DMS79 (cell line): Measurements from ENCODE around the gene IQSEC3.
"Not testable (repeated sequence)": the region's sequence is repeated elsewhere in the genome, so short reads cannot be mapped to it uniquely, and the experiment has no call there.

ENCODE experiments used
- DNase-seq: peaks from one replicate; lab custom pipeline; 2025; lab: John Stamatoyannopoulos, UW

The IQSEC3 gene

GRCh38 chr12:111699-112493, 45.3 kb downstream of the IQSEC3 start:
- DNase-seq, result no peak

GRCh38 chr12:113347-113746, 46.8 kb downstream of the IQSEC3 start:
- no peak for DNase-seq

- no peak for DNase-seq
These were observed 48.2 kb downstream of the IQSEC3 start for GRCh38 chr12:114626-115211.

- DNase-seq, result no peak
These were observed 49.0 kb downstream of the IQSEC3 start for GRCh38 chr12:115518-115917.

- DNase-seq, result no peak
These were observed 49.7 kb downstream of the IQSEC3 start for GRCh38 chr12:115960-116915.

GRCh38 chr12:117311-117710, 50.7 kb downstream of the IQSEC3 start:
- no peak for DNase-seq

- DNase-seq, result no peak
These were observed 51.3 kb downstream of the IQSEC3 start for GRCh38 chr12:117816-118345.

GRCh38 chr12:118591-118990, 52.0 kb downstream of the IQSEC3 start:
- DNase-seq, result no peak

GRCh38 chr12:120951-121350, 54.4 kb downstream of the IQSEC3 start:
- no peak for DNase-seq

- no peak for DNase-seq
These were observed 55.1 kb downstream of the IQSEC3 start for GRCh38 chr12:121647-122046.

GRCh38 chr12:125075-125474, 58.5 kb downstream of the IQSEC3 start:
- no peak for DNase-seq

GRCh38 chr12:125566-125965, 59.0 kb downstream of the IQSEC3 start:
- DNase-seq, result no peak

- DNase-seq, result no peak
These were observed 61.5 kb downstream of the IQSEC3 start for GRCh38 chr12:128079-128478.

GRCh38 chr12:129001-129400, 62.4 kb downstream of the IQSEC3 start:
- DNase-seq, result no peak

GRCh38 chr12:130519-130918, 64.0 kb downstream of the IQSEC3 start:
- no peak for DNase-seq

GRCh38 chr12:131008-131407, 64.4 kb downstream of the IQSEC3 start:
- DNase-seq, result no peak

- no peak for DNase-seq
These were observed 65.3 kb downstream of the IQSEC3 start for GRCh38 chr12:131732-132495.

- not testable (repeated sequence) for DNase-seq
These were observed 67.2 kb downstream of the IQSEC3 start for GRCh38 chr12:133616-134232.

GRCh38 chr12:135138-135537, 68.6 kb downstream of the IQSEC3 start:
- no peak for DNase-seq

GRCh38 chr12:138171-138897, 71.8 kb downstream of the IQSEC3 start:
- no peak for DNase-seq
